ENCODE data around the gene DTX4.

DTX4 gene

GRCh38 chr11:59218893-59219292 lies 47.0 kb downstream of the DTX4 start:
- DNase-seq (ENCODE audit: low read depth in 2 of 2) = no peak

- DNase-seq (ENCODE audit: low read depth in 2 of 2) = no peak
These were observed 47.9 kb downstream of the DTX4 start for GRCh38 chr11:59219836-59220235.

GRCh38 chr11:59221441-59221840 lies 49.5 kb downstream of the DTX4 start:
- DNase-seq (ENCODE audit: low read depth in 2 of 2) = no peak

- no peak for DNase-seq (ENCODE audit: low read depth in 2 of 2)
These were observed 50.6 kb downstream of the DTX4 start for GRCh38 chr11:59222464-59223060.

GRCh38 chr11:59223177-59223576 lies 51.2 kb downstream of the DTX4 start:
- DNase-seq (ENCODE audit: low read depth in 2 of 2) = no peak

- DNase-seq (ENCODE audit: low read depth in 2 of 2) = no peak
These were observed 51.7 kb downstream of the DTX4 start for GRCh38 chr11:59223611-59224010.

- DNase-seq (ENCODE audit: low read depth in 2 of 2) = no peak
These were observed 52.5 kb downstream of the DTX4 start for GRCh38 chr11:59224351-59224928.

GRCh38 chr11:59225017-59225416 lies 53.1 kb downstream of the DTX4 start:
- DNase-seq (ENCODE audit: low read depth in 2 of 2) = no peak

GRCh38 chr11:59226396-59226795 lies 54.5 kb downstream of the DTX4 start:
- no peak for DNase-seq (ENCODE audit: low read depth in 2 of 2)

GRCh38 chr11:59240322-59240721 lies 68.4 kb downstream of the DTX4 start:
- no peak for DNase-seq (ENCODE audit: low read depth in 2 of 2)

GRCh38 chr11:59243633-59244032 lies 71.7 kb downstream of the DTX4 start:
- no peak for DNase-seq (ENCODE audit: low read depth in 2 of 2)

GRCh38 chr11:59247531-59248227 lies 75.7 kb downstream of the DTX4 start:
- DNase-seq (ENCODE audit: low read depth in 2 of 2) = no peak

- DNase-seq (ENCODE audit: low read depth in 2 of 2) = no peak
These were observed 77.6 kb downstream of the DTX4 start for GRCh38 chr11:59249535-59249934.

- no peak for DNase-seq (ENCODE audit: low read depth in 2 of 2)
These were observed 81.1 kb downstream of the DTX4 start for GRCh38 chr11:59253001-59253400.

GRCh38 chr11:59254286-59254685 lies 82.4 kb downstream of the DTX4 start:
- no peak for DNase-seq (ENCODE audit: low read depth in 2 of 2)

GRCh38 chr11:59255281-59255680 lies 83.3 kb downstream of the DTX4 start:
- no peak for DNase-seq (ENCODE audit: low read depth in 2 of 2)

Measured in activated CD4-positive, alpha-beta T cell treated with anti-CD3 and anti-CD28 coated beads for 24 hours (primary cell).